HEK293T (cell line): Measurements from ENCODE around the gene NLGN4Y.

Experiments
- BHLHE40 ChIP-seq: fragments of 450-650 bp; IDR thresholded peaks from 2 replicates; pipeline ENCODE4 v1.6.1; 2016; ENCODE audit warnings: mild to moderate bottlenecking, moderate library complexity, borderline replicate concordance
- CTBP1 ChIP-seq: fragments of 450-650 bp; IDR thresholded peaks from 2 replicates; pipeline ENCODE4 v1.6.1; 2016; ENCODE audit warnings: borderline replicate concordance
- FOXK2 ChIP-seq: fragments of 450-650 bp; IDR thresholded peaks from 2 replicates; pipeline ENCODE4 v1.6.1; 2016; ENCODE audit warnings: mild to moderate bottlenecking
- FOXM1 ChIP-seq: fragments of 450-650 bp; IDR thresholded peaks from 2 replicates; pipeline ENCODE4 v1.6.1; 2017; ENCODE audit warnings: mild to moderate bottlenecking, borderline replicate concordance
- HDGF ChIP-seq: fragments of 450-650 bp; IDR thresholded peaks from 2 replicates; pipeline ENCODE4 v1.6.1; 2017; ENCODE audit warnings: antibody characterized with exemption, borderline replicate concordance
- L3MBTL2 ChIP-seq: fragments of 450-650 bp; conservative IDR thresholded peaks from 2 replicates; pipeline ENCODE4 v1.6.1; 2016; ENCODE audit warnings: mild to moderate bottlenecking
- LEF1 ChIP-seq: fragments of 450-650 bp; IDR thresholded peaks from 2 replicates; pipeline ENCODE4 v1.6.1; 2017; ENCODE audit warnings: mild to moderate bottlenecking, borderline replicate concordance
- NFRKB ChIP-seq: fragments of 450-650 bp; IDR thresholded peaks from 2 replicates; pipeline ENCODE4 v1.6.1; 2016; ENCODE audit warnings: mild to moderate bottlenecking, moderate library complexity
- SP1 ChIP-seq: fragments of 450-650 bp; IDR thresholded peaks from 2 replicates; pipeline ENCODE4 v1.6.1; 2017
- SUZ12 ChIP-seq: fragments of 450-650 bp; IDR thresholded peaks from 2 replicates; pipeline ENCODE4 v1.6.1; 2016; ENCODE audit warnings: mild to moderate bottlenecking
- TARDBP ChIP-seq: fragments of 450-650 bp; IDR thresholded peaks from 2 replicates; pipeline ENCODE4 v1.6.1; 2016

- TF ChIP-seq CTBP1 (no peak), TARDBP (no peak), LEF1 (no peak), HDGF (no peak), L3MBTL2 (no peak), FOXM1 (no peak), BHLHE40 (no peak), NFRKB (no peak), SUZ12 (no peak), SP1 (no peak), FOXK2 (no peak)
These were observed 253.9 kb downstream of the NLGN4Y start for GRCh38 chrY:14778208-14778607.
